HCT116 (cell line): ENCODE results near the gene PARVB. TPM values are rescaled to one million over a fixed set of nuclear protein-coding genes. Genes with fewer than 3 reads are reported as not detected.

Source experiments
- ATAC-seq: fragments of 200-7000 bp; cut with Tn5 transposase; 2 replicates; pipeline ENCODE4 v1.9.1; 2020; ENCODE audit warnings: mild to moderate bottlenecking, moderate library complexity
- BruUV-seq: library from RNA; stranded (reverse); fragments of 400-500 nt; replicated peaks from 2 replicates; lab custom pipeline; 2021; lab: Mats Ljungman, UMichigan
- CTCF ChIA-PET: fragments of 300-600 bp; sonication (Branson Sonifier 250); formaldehyde crosslinking; loops from one replicate; lab custom pipeline; 2021; ENCODE audit warnings: antibody characterized with exemption; lab: Charles Lee
- POLR2A ChIA-PET: fragments of 300-600, 350-600 bp; sonication (Branson Sonifier 250); formaldehyde crosslinking; loops from one replicate; lab custom pipeline; 2021; ENCODE audit warnings: antibody characterized with exemption; lab: Charles Lee
- RAD21 ChIA-PET, 2 experiments: fragments of 300-600 bp; sonication (Branson Sonifier 250); formaldehyde crosslinking; loops; one replicate each; lab custom pipeline; 2023; ENCODE audit warnings: low total read pairs in 2 of 2; ENCODE audit not compliant: uncharacterized antibody in 2 of 2, unreplicated experiment in 2 of 2, low non-redundant PET in 1 of 2; lab: Charles Lee
- DNase-seq: peaks from one replicate; pipeline ENCODE4 v3.0.0-alpha.2; 2010; ENCODE audit warnings: low read depth, low spot score
- H2AFZ ChIP-seq: fragments of 200-600 bp; shearing (Covaris generic), sonication (generic); 2 replicates; pipeline ENCODE4 v1.6.1; 2017; ENCODE audit warnings: low read depth, mixed run types, mixed read lengths, antibody characterized with exemption, low read length; ENCODE audit not compliant: poor library complexity, severe bottlenecking
- H3K27ac ChIP-seq: 2 replicates; pipeline ENCODE4 v1.5.1; 2012; ENCODE audit warnings: low read depth, low read length
- H3K27me3 ChIP-seq: fragments of 200-600 bp; sonication (generic); 2 replicates; pipeline ENCODE4 v1.6.1; 2016; ENCODE audit warnings: mixed run types, low read length, mixed read lengths; ENCODE audit not compliant: insufficient read depth
- H3K36me3 ChIP-seq, 2 experiments: fragments of 200-500 bp in 1 of 2; fragments of 200-600 bp in 1 of 2; sonication (Bioruptor generic) in 1 of 2; sonication (generic) in 1 of 2; 2 replicates each; pipeline versions ENCODE4 v1.5.1 to v1.6.1; 2014 to 2016; ENCODE audit warnings: low read length in 2 of 2, inconsistent platforms in 1 of 2, mixed read lengths in 1 of 2, mixed run types in 1 of 2; ENCODE audit not compliant: insufficient read depth in 2 of 2, control insufficient read depth in 1 of 2
- H3K4me1 ChIP-seq, 2 experiments: fragments of 200-600 bp in 1 of 2; sonication (generic) in 1 of 2; 2 replicates each; pipeline versions ENCODE4 v1.5.1 to v1.6.1; 2012 to 2017; ENCODE audit warnings: low read length in 2 of 2, inconsistent platforms in 1 of 2, mild to moderate bottlenecking in 1 of 2, mixed read lengths in 1 of 2, mixed run types in 1 of 2, moderate library complexity in 1 of 2; ENCODE audit not compliant: insufficient read depth in 2 of 2, control insufficient read depth in 1 of 2
- H3K4me2 ChIP-seq: fragments of 200-600 bp; sonication (generic); 2 replicates; pipeline ENCODE4 v1.6.1; 2017; ENCODE audit warnings: mixed run types, low read length, mixed read lengths
- H3K4me3 ChIP-seq, 2 experiments: fragments of 200-600 bp in 1 of 2; sonication (generic) in 1 of 2; replicated peaks in 1 of 2; 2 replicates each; pipeline ENCODE4 v1.5.1; 2011 to 2016; ENCODE audit warnings: low read length in 2 of 2, control low read depth in 1 of 2, low read depth in 1 of 2, mild to moderate bottlenecking in 1 of 2, mixed read lengths in 1 of 2, mixed run types in 1 of 2
- H3K79me2 ChIP-seq: fragments of 200-600 bp; sonication (generic); 2 replicates; pipeline ENCODE4 v1.6.1; 2017; ENCODE audit warnings: mild to moderate bottlenecking, mixed run types, low read length, moderate library complexity, mixed read lengths; ENCODE audit not compliant: insufficient read depth
- H3K9ac ChIP-seq: fragments of 200-600 bp; sonication (generic); 2 replicates; pipeline ENCODE4 v1.6.1; 2016; ENCODE audit warnings: low read length, mixed read lengths
- H3K9me2 ChIP-seq: fragments of 200-600 bp; sonication (generic), shearing (Covaris generic); 2 replicates; pipeline ENCODE4 v1.6.1; 2017; ENCODE audit warnings: mixed run types, mild to moderate bottlenecking, moderate library complexity; ENCODE audit not compliant: insufficient read depth
- H3K9me3 ChIP-seq, 2 experiments: fragments of 200-500 bp in 1 of 2; fragments of 200-600 bp in 1 of 2; sonication (Bioruptor generic) in 1 of 2; sonication (generic) in 1 of 2; 2 replicates each; pipeline ENCODE4 v1.6.1; 2014 to 2017; ENCODE audit warnings: low read length in 2 of 2, mixed read lengths in 2 of 2, inconsistent platforms in 1 of 2, low read depth in 1 of 2, mild to moderate bottlenecking in 1 of 2, mixed run types in 1 of 2, moderate library complexity in 1 of 2; ENCODE audit not compliant: control insufficient read depth in 1 of 2, insufficient read depth in 1 of 2
- H4K20me1 ChIP-seq: fragments of 200-600 bp; sonication (generic), shearing (Covaris generic); 2 replicates; pipeline ENCODE4 v1.6.1; 2017; ENCODE audit warnings: mixed run types, mild to moderate bottlenecking, moderate library complexity; ENCODE audit not compliant: insufficient read depth
- CTCF ChIP-seq, 3 experiments: fragments of 200-600 bp in 1 of 3; sonication (generic) in 1 of 3; IDR thresholded peaks in 2 of 3; conservative IDR thresholded peaks in 1 of 3; 2 replicates each; pipeline ENCODE4 v1.5.1; 2012 to 2017; ENCODE audit warnings: low read depth in 2 of 3, low read length in 2 of 3, antibody characterized with exemption in 1 of 3, borderline replicate concordance in 1 of 3, control low read depth in 1 of 3, mild to moderate bottlenecking in 1 of 3, mixed read lengths in 1 of 3, mixed run types in 1 of 3, moderate library complexity in 1 of 3; ENCODE audit not compliant: insufficient read depth in 1 of 3
- ELF1 ChIP-seq: IDR thresholded peaks from 2 replicates; pipeline ENCODE4 v1.6.1; 2012; ENCODE audit warnings: low read depth, borderline replicate concordance
- EZH2 ChIP-seq: fragments of 200-600 bp; sonication (generic); IDR thresholded peaks from 2 replicates; pipeline ENCODE4 v1.6.1; 2017; ENCODE audit warnings: antibody characterized with exemption, mixed run types
- POLR2A ChIP-seq: IDR thresholded peaks from 2 replicates; pipeline ENCODE4 v1.7.0; 2011; ENCODE audit warnings: borderline replicate concordance; ENCODE audit not compliant: insufficient read depth, insufficient read length; ENCODE audit errors: extremely low read depth
- POLR2AphosphoS5 ChIP-seq: IDR thresholded peaks from 2 replicates; pipeline ENCODE4 v1.6.1; 2011; ENCODE audit warnings: mild to moderate bottlenecking, low read depth, low read length, moderate library complexity
- RAD21 ChIP-seq: IDR thresholded peaks from 2 replicates; pipeline ENCODE4 v1.6.1; 2012; ENCODE audit warnings: low read depth, mild to moderate bottlenecking
- REST ChIP-seq: IDR thresholded peaks from 2 replicates; pipeline ENCODE4 v1.6.1; 2012; ENCODE audit warnings: low read depth
- SP1 ChIP-seq: IDR thresholded peaks from 2 replicates; pipeline ENCODE4 v1.6.1; 2012; ENCODE audit warnings: low read depth
- SRF ChIP-seq: IDR thresholded peaks from 2 replicates; pipeline ENCODE4 v1.6.1; 2012; ENCODE audit warnings: low read depth
- TCF7L2 ChIP-seq: IDR thresholded peaks from 2 replicates; pipeline ENCODE4 v1.7.0; 2011; ENCODE audit warnings: borderline replicate concordance, inconsistent platforms; ENCODE audit not compliant: insufficient read depth, insufficient read length; ENCODE audit errors: extremely low read depth
- ZNF274 ChIP-seq: fragments of 200-500 bp; sonication (Bioruptor generic); IDR thresholded peaks from 2 replicates; pipeline ENCODE4 v1.6.1; 2014; ENCODE audit warnings: mild to moderate bottlenecking, low read depth, low read length, inconsistent platforms
- intact Hi-C: fragments of 100-400 bp; cut with micrococcal nuclease; formaldehyde crosslinking; loops from 2 replicates; pipeline ENCODE4 v1.10.0; 2022
- total RNA-seq: library from RNA; stranded (reverse); gene quantifications from one replicate; pipeline ENCODE4 v1.2.1, GENCODE V29; 2021; ENCODE audit not compliant: unreplicated experiment
- TF ChIP-seq, protein P1 (sequence below): IDR thresholded peaks from 2 replicates; pipeline ENCODE4 v1.6.1; 2012
- TF ChIP-seq, protein P2 (sequence below): IDR thresholded peaks from 2 replicates; pipeline ENCODE4 v1.6.1; 2012

PARVB gene
- total RNA-seq, 1 experiment from 2014 or later, result 21.4 TPM

GRCh38 chr22:44031158-44031952 is 7.3 kb downstream of the PARVB start:
- H2AFZ ChIP-seq, result no peak overlapping the region
- no peaks in the 10 kb centered on the region for H3K36me3 ChIP-seq
- no peak overlapping the region for H3K27ac ChIP-seq
- no peak for ATAC-seq
- no peaks in the 10 kb centered on the region for H4K20me1 ChIP-seq
- no peaks in the 10 kb centered on the region for H3K4me1 ChIP-seq
- ChIA-PET POLR2A (no interaction called here), CTCF (no interaction called here), RAD21 (no interaction called here)
- no TSS peak for BruUV-seq
- no peak for DNase-seq
- H3K4me3 ChIP-seq, result no peak overlapping the region
- no peak overlapping the region for H3K4me2 ChIP-seq
- no peak for TF ChIP-seq SRF
- TF ChIP-seq CTCF (IDR thresholded peaks at IDR 0.05 in 2 of 3, conservative IDR thresholded peaks at IDR 0.05 in 1 of 3; ENCODE audit: borderline replicate concordance in 1 of 3, insufficient read depth in 1 of 3, low read depth in 2 of 3, low read length in 2 of 3), result no peak
- TF ChIP-seq, protein P1, sequence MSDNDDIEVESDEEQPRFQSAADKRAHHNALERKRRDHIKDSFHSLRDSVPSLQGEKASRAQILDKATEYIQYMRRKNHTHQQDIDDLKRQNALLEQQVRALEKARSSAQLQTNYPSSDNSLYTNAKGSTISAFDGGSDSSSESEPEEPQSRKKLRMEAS, result no peak
- no peak for TF ChIP-seq RAD21
- no peak for TF ChIP-seq EZH2
- TF ChIP-seq POLR2AphosphoS5, result no peak
- TF ChIP-seq POLR2A, result no peak
- TF ChIP-seq TCF7L2, result no peak
- TF ChIP-seq ELF1, result no peak
- TF ChIP-seq ZNF274, result no peak
- TF ChIP-seq, protein P2, sequence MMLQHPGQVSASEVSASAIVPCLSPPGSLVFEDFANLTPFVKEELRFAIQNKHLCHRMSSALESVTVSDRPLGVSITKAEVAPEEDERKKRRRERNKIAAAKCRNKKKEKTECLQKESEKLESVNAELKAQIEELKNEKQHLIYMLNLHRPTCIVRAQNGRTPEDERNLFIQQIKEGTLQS, result no peak
- no peak for TF ChIP-seq REST
- TF ChIP-seq SP1, result no peak
- H3K9me2 ChIP-seq, result no peaks in the 10 kb centered on the region
- no peaks in the 10 kb centered on the region for H3K9me3 ChIP-seq
- no peaks in the 10 kb centered on the region for H3K27me3 ChIP-seq
- intact Hi-C loops, result no loop called here
- H3K9ac ChIP-seq, result no peak overlapping the region
- H3K79me2 ChIP-seq, result 0 out of 2 replicates have a peak, but pooled peaks cover 7% of the 10 kb centered on the region
